GM21381 (cell line): Measurements from ENCODE around the gene ATOH8.

Experiments used
- ATAC-seq: cut with Tn5 transposase; IDR thresholded peaks from one replicate; pipeline ENCODE4 v1.9.1; 2021; ENCODE audit warnings: mild to moderate bottlenecking, moderate library complexity; ENCODE audit not compliant: unreplicated experiment

The ATOH8 gene

GRCh38 chr2:85796341-85797262 lies 42.8 kb downstream of the ATOH8 start:
- no peak for ATAC-seq

GRCh38 chr2:85797263-85797660 lies 43.5 kb downstream of the ATOH8 start:
- no peak for ATAC-seq

DNA sequence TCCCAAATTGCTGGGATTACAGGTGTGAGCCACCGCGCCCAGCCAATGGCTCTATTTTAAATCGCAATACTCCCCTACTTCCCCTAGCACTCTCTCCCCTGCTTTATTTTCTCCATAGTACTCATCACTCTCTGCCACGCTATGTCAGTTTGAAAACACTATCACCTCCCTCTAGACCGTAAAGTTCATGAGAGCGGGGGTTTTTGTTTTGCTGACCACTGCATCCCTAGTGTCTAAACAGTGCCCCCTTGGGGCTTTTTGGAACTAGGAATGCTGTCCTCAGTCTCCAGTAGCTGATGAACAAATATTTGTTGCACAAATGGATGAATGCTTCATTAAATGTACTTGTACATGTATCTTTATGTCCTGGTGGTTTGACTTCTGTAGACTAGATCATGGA lies 44.1 kb downstream of the ATOH8 start:
- no peak for ATAC-seq

DNA sequence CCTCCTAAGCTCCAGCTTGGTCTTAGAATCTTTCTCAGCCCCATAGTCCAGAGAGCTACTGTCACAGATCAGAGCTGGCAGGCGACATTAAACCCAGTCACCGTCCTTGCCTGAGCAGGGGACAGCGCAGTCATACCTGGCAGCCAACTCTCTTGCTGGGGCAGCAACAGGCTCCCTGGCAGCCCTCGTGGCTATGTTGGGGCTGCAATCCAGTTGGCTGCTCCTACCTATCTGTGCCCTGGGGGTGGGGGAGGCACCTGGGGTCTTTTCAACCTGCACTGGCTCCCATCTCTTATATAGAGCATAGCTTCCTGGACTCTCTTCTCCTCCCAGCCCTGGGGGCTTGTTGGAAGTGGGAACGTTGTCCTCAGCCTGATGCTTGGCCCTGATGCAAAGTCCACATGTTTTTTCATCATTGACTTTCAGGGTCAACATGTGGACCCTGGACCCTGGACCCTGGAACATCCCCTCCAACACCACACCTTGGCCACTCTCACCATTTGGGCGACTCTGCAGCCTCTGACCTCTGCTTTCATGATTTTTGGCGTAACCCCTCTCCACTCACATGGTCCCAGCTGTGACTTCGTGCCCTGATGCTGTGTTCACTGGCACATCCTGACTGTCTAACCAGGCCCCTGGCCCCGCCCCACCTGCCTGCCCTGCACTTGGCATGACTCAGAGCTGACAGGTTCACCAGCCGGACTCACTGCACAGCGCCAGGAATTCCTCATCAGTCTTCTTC lies 45.6 kb downstream of the ATOH8 start:
- no peak for ATAC-seq

DNA sequence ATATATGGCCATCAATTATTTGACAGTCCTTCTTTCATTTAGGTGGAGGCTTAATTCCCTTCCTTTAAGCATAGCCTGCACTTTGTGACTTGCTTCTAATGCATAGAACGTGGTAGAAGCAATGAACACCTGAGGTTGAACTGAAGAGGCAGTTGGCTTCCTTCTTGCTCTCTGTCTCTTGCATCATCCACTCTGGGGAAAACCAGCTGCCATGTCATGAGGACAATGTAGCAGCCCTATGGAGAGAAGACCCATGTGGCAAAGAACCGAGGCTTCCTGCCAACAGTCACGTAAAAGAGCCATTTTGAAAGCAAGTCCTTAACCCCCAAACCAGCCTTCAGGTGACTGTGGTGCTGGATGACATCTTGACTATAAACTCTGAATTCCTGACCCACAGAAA lies 46.8 kb downstream of the ATOH8 start:
- ATAC-seq: no peak

- no peak for ATAC-seq
Observed at GRCh38 chr2:85801871-85802270, 48.1 kb downstream of the ATOH8 start.

DNA sequence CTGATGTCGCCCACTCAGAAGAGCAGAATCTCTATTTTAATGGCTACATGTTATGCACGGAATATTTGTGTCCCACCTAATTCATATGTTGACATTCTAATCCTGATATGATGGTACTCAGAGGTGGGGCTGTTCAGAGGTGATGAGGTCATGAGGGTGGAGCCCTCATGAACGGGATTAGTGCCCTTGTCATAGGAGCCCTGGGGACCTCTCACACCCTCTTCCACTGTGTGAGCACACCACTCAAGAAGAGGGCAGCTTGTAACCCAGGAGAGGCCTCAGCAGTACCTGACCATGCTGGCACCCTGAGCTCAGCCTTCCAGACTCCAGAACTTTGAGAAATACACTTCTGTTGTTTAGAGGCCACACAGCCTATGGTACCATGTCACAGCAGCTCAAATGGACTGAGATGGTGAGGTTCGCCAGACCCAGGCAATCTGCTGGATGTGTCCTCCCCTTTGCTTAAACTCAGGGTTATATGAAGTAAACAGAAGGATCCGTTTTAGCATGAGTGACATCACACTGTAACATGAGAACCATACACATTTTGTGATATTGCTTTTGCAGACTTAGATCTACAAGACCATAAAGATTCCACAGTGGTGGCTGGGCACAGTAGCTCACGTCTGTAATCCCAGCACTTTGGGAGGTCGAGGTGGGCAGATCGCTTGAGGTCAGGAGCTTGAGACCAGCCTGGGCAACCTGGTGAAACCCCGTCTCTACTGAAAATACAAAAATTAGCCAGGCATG lies 48.7 kb downstream of the ATOH8 start:
- ATAC-seq: no peak

GRCh38 chr2:85803704-85804425 lies 50.1 kb downstream of the ATOH8 start:
- ATAC-seq: no peak

DNA sequence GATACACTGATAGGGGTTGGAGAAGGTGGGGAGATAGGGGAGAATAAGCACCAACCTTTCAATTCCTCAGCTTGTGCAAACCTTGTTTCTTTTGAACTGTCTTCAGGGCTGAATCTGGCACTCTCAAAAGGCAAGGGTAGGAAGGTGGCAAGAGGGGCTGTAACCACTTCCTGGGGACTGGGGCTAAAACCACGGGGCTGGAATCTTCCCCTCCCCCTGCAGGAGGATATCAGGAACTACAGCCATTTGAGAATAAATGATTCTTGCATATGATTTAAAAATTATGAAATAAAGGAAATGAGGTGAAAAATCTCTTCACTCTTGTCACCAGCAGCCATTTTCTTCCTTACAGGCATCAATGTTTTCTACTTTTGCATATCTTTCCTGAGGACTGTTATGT lies 50.8 kb downstream of the ATOH8 start:
- ATAC-seq: no peak

DNA sequence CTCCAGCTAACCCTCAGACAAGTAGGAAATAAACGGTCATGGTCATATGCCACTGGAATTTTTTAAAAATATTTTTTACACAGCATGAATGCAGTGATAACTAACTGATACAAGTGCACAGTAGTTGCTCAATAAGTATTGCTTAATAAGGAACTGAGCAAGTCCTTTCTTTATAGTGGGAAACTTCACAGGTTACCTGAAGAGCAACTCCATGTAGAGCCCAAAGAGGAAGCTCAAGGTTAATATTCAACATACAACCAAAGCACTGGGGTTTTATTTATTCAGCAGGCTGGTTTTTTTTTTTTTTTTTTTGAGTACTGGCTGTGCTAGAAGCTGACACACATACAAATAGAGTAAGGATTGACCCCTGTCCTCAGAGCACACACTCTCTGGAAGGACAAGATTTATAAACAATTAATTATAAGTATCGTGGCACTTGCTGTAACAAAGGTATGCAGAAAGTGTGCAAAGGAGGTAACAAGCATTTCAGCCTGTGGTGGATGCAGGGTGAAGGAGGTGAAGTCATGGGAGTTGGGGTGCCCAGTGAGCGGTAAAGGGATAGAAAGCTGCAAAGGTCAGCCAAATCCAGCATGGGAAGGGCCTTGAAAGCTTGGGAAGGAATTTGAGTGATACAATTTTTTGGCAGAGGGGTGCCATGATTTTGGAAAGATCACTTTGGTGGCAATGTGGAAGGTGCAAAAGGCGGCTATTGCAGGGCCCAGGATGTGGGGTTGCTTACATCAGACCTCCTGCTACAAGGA lies 52.7 kb downstream of the ATOH8 start:
- ATAC-seq: no peak

DNA sequence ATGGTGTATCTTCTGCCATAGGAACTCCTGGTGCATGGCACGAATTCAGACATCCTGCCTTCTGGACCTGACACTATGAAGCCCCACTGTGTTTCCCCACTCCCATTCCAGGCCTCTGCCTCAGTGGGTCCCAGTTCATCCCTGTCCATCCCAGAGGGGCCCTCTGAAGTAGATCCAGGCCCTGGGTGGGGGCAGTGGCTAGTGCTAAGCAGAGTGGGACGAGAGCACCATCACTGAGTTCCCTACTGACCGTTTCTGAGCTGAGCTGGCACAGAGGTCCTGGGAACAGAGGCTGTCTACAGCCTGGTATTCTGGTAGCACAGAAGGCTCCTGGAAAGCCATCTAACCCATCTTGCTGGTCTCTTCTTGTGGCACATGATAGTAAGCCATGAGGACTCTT lies 54.0 kb downstream of the ATOH8 start:
- no peak for ATAC-seq

- no peak for ATAC-seq
Observed at GRCh38 chr2:85810371-85811179, 56.8 kb downstream of the ATOH8 start.

DNA sequence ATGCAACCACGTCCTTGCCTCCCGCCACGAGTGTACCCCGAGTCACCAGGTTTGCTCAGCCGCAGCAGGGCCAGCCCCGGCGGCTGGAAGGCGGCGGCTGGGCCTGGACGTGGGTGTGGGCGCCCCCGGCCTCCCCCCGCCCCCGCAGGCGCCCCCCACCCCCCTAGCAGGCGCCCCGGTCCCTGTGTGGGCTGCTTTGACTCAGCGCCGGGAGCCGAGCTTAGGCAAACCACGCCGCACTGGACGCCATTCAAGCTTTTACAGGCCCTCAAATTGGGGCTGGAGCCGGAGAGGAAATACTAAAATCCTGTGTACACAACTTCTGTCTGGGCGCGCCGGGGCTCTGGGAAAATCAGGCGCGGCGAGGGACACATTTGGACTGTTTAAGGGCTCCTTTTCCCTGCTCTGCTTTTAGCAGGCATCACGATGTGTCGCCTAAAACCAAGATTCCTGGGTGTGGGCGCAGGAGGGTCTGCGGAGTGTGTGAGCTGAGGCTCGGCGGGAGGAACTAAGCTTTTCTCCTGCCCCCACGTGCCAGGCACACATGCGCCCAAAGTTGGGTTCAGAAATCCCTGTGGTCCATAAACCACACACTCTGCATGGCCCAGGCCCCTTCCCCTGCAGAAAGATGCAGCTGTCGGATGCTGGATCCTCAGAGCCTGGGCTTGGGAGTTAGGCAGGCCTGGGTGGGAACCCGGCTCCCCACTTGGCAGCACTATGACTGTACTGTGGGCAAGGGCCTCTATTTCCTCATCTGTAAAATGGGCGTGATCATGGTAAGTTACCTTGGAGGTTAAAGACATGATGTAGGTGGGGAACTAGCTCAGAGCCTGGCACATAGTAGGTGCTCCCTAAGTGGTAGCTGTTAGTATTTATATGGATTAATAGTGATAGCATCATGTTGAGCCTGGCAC lies 57.6 kb downstream of the ATOH8 start:
- ATAC-seq: no peak

- no peak for ATAC-seq
Observed at GRCh38 chr2:85812094-85812735, 58.4 kb downstream of the ATOH8 start.

DNA sequence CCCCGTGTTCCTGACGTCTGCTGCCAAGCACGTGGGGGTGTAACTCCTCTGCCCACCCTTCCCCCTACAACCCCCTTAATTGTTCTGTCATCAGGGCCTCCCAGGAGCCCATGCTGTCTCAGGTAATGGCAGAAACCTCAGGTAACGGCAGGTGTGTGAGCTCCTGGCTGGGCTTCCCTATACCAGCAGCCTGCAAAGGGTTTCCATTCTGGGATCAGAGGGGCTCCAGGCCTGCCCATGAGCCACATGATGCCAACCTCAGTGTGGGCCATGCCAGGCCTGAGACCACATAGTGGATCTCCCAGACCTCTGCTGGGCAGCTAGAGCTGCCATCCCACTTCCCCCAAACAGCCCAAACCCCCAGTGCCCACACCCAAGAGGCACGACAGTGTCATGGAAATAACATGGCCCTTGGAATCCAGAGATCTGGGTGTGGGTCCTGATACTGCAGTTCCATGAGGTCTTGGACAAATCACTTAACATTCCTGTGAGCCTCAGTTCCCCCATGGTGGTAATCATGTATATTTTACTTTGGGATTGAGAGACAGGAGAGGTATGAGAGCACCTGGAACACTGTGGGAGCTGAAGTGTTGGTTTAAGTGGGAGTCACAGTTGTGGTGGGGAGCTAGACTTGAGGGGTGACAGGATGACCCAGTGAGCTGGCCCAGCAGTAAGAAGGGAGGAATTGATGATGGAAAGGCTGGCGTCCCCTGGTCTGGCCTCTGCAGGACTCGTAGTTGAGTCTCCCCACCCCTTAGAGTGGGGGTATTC lies 59.6 kb downstream of the ATOH8 start:
- ATAC-seq: no peak

GRCh38 chr2:85813982-85814801 lies 60.4 kb downstream of the ATOH8 start:
- ATAC-seq: no peak
